Measurements from ENCODE around the gene FLRT1. TPM values are rescaled to one million over a fixed set of nuclear protein-coding genes. Genes with fewer than 3 reads are reported as not detected.
"Not testable (repeated sequence)": the region's sequence is repeated elsewhere in the genome, so short reads cannot be mapped to it uniquely, and the experiment has no call there.

FLRT1 gene
- total RNA-seq, 1 donor, result under 0.01 TPM

DNA sequence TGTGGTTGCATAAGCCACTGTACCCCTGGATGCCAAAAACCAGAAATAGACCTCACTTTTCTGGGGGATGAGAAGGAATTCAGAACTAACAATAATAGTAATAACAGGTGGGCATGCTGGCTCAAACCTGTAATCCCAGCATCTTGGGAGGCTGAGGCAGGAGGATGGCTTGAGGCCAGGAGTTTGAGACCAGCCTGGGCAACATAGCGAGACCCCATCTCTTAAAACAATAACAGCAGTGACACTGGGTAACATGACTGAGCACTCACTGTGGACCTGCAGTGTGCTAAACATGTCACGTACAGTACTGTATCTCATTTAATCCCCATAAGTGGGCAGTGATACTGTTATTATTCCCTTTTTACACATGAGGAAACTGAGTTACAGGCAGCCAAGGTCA lies 10.0 kb downstream of the FLRT1 start:
- no peak overlapping the region for H3K4me3 ChIP-seq (ENCODE audit: low read depth, low read length)
- no peak for DNase-seq (ENCODE audit: low read depth)
- TF ChIP-seq, protein P1, sequence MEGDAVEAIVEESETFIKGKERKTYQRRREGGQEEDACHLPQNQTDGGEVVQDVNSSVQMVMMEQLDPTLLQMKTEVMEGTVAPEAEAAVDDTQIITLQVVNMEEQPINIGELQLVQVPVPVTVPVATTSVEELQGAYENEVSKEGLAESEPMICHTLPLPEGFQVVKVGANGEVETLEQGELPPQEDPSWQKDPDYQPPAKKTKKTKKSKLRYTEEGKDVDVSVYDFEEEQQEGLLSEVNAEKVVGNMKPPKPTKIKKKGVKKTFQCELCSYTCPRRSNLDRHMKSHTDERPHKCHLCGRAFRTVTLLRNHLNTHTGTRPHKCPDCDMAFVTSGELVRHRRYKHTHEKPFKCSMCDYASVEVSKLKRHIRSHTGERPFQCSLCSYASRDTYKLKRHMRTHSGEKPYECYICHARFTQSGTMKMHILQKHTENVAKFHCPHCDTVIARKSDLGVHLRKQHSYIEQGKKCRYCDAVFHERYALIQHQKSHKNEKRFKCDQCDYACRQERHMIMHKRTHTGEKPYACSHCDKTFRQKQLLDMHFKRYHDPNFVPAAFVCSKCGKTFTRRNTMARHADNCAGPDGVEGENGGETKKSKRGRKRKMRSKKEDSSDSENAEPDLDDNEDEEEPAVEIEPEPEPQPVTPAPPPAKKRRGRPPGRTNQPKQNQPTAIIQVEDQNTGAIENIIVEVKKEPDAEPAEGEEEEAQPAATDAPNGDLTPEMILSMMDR (IDR thresholded peaks at IDR 0.05; ENCODE audit: insufficient read depth, low read depth, low read length), result no peak

DNA sequence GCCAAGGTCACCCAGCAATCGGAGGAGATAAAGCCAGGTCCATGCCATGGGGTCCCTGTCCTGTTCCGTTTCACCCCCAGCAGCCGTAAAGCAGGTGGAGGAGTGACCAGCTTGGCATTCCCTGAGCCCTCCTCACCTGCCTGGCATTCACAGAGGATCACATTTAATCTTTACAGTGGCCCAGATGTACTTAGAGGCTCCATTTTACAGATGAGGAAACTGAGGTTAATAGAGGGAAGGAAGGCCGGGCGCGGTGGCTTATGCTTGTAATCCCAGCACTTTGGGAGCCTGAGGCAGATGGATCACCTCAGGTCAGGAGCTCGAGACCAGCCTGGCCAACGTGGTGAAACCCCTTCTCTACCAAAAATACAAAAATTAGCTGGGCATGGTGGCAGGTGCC lies 11.6 kb downstream of the FLRT1 start:
- H3K4me3 ChIP-seq (ENCODE audit: low read depth, low read length); DNase-seq (ENCODE audit: low read depth): not testable (repeated sequence)

DNA sequence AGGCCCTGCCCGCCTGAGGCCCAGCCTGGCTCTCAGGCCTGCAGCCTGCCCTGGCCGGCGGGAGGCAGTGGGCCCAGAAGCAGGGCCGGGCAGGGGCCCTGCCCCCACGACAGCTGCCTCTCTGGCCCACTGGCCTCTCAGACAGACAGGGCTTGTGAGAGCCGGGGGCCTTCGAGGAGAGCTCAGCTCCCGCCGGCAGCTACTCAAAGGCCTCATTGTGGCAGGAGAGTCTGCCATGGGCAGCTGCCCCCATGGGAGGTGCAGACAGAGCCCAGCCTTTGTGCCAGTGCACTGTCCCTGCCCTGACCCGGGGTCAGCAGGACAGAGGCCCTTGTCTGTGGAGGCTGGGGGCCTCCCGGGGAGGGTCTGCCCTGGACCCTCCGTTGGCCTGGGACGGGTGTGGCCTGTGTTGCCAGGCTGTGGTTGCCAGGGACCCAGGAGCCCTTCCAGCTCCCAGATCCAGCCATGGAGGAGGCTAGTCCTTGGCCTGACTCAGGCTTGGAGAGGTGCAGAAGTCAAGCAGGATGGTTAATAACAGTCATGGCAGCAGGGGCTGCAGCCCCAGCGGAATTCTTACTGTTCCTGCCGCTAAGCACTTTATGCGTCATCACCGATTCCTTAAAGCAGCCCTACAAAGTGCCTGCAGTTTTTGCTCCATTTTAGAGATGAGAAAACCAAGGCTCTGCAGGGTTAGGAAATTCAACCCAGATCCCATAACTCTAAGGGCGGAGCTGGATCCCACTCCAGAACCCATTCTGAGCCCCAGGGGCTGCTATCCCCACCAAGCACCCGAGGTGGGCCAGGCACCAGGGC lies 12.5 kb downstream of the FLRT1 start:
- no peak overlapping the region for H3K4me3 ChIP-seq (ENCODE audit: low read depth, low read length)
- TF ChIP-seq, protein P1 (IDR thresholded peaks at IDR 0.05; ENCODE audit: insufficient read depth, low read depth, low read length), result no peak
- no peak for DNase-seq (ENCODE audit: low read depth)

DNA sequence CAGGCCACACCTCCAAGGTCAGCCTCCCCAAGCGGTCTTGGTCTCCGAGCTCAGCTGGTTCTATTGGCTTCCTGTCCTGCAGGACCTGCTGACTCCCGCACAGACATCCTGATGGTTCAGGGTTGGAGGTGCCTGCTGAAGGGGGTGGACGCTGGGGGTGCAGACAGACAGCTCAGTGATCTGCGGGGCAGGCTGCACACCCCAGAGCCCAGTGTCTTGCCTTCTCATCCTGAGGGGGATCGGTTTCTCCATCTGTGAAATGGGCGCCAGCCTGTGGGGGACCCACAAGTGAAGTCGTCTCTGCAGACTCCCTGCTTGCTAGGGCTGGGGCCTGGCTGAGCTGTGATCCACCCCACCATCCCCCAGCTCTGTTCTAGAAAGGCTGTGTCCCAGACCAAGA lies 13.8 kb downstream of the FLRT1 start:
- no peak overlapping the region for H3K4me3 ChIP-seq (ENCODE audit: low read depth, low read length)
- TF ChIP-seq, protein P1 (IDR thresholded peaks at IDR 0.05; ENCODE audit: insufficient read depth, low read depth, low read length), result no peak
- no peak for DNase-seq (ENCODE audit: low read depth)

DNA sequence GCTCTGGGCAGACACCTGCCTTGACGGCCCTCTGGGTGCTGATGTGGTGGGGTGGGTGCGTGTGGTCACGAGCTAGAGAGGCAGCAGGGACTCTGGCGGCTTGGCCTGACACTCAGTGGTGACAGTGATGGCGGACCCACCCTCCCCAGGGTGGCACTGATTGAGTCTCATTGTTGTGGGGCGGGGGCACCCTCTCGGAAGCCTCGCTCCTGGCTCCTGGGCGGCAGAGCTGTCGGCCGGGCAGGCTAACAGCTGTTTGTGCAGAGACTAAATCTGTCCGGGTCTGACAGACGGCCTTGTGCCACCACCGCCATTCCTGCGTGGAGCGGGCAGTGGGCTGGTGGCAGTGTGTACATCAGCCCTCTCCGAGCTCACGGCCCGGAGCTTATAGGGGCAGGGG lies 15.6 kb downstream of the FLRT1 start:
- TF ChIP-seq, protein P1 (IDR thresholded peaks at IDR 0.05; ENCODE audit: insufficient read depth, low read depth, low read length), result no peak
- DNase-seq (ENCODE audit: low read depth), result no peak
- no peak overlapping the region for H3K4me3 ChIP-seq (ENCODE audit: low read depth, low read length)

DNA sequence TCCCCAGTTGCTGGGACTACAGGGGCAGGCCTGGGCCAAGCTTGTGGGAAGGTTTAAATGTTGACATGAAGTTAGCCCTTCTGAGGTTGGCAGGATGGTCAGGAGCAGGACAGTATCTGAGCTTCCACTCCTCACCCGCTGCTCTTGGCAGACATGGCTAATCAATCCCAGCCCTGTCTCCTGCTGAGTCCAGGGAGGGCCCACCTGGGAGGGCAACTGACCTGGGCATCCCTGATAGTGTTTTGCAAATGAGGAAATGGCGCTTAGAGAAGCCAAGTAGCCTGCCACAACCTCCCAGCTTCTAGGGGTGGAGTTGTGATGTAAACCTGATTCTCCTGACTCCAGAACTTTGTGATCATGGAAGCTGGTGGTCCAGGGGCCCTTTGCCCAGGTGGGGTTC lies 16.7 kb downstream of the FLRT1 start:
- TF ChIP-seq, protein P1 (IDR thresholded peaks at IDR 0.05; ENCODE audit: insufficient read depth, low read depth, low read length), result no peak
- no peak for DNase-seq (ENCODE audit: low read depth)
- H3K4me3 ChIP-seq (ENCODE audit: low read depth, low read length), result no peak overlapping the region

DNA sequence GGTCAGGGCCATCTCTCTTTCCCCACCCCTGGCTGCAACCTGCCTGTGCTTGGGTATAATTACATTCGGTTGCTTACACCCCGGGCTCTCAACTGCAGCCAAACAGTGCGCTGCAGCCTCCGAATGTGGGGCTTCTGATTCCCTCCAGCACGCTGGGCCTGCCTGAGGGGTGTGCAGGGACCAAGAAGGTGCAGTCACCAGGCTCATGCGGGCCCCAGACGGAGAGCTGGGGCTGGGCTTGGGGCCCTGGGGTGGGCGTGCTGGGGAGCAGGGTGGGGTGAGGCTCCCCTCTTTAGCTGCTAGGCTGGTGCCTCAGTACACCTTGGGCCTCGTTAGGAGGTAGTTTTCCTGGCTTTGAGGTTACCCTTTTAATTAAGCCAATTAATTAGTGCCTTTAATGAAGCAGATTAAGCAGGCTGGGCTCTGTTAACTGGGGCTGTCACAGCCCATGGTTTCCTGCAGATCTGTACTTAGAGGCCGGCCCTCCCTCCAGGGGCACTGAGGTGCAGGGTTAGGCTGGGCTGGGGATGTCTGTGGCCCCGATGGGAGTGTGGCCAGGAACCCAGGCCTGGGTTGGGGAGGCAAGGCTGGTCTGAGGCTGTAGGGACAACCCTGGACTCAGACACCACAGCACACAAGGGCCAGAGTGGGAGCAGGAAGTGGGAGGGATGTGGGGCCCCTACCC lies 17.3 kb downstream of the FLRT1 start:
- DNase-seq (ENCODE audit: low read depth), result no peak
- H3K4me3 ChIP-seq (ENCODE audit: low read depth, low read length), result no peak overlapping the region
- TF ChIP-seq, protein P1 (IDR thresholded peaks at IDR 0.05; ENCODE audit: insufficient read depth, low read depth, low read length), result no peak

Data from fibroblast of villous mesenchyme (primary cell).